CD4-positive, alpha-beta T cell treated with Interleukin-17A for 4 hours (primary cell): Measurements from ENCODE around the gene SIGLEC11.
A peak's percentile ranks its signal among the peaks of the same experiment; 100 is the strongest.
"Not testable (repeated sequence)": the region's sequence is repeated elsewhere in the genome, so short reads cannot be mapped to it uniquely, and the experiment has no call there.

Experiments used
- DNase-seq: peaks from one replicate; pipeline ENCODE4 v3.0.0-alpha.2; 2020; ENCODE audit warnings: mixed read lengths

Gene SIGLEC11

DNA sequence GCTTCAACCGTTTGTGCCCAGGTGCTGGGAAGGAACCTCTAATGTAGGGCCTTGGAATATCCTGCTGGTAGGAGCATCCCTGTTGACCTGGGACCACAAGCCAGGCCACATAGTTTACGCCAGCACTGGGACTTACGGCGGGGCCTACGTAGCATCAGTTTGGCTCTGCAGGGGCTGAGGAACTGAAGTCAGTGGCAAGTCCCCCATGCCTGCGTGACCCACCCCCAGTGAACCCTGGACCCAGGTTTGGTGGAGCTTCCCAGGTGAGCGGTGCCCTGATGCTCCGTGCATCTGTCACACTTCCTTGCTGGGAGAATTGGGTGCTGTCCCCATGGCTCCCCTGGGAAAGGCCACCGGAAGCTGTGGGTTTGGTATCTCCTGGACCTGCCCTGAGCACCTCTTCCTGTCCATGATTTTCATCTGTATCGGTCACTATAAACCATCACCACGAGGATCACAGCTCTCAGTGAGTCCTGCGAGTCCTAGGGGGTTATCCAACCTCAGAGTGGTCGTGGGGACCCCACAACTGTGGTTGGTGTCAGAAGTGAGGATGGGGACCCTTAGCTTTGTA lies 9.9 kb downstream of the SIGLEC11 start:
- DNase-seq = no peak

- DNase-seq = no peak
Observed at GRCh38 chr19:49950590-49950948, 10.4 kb downstream of the SIGLEC11 start.

DNA sequence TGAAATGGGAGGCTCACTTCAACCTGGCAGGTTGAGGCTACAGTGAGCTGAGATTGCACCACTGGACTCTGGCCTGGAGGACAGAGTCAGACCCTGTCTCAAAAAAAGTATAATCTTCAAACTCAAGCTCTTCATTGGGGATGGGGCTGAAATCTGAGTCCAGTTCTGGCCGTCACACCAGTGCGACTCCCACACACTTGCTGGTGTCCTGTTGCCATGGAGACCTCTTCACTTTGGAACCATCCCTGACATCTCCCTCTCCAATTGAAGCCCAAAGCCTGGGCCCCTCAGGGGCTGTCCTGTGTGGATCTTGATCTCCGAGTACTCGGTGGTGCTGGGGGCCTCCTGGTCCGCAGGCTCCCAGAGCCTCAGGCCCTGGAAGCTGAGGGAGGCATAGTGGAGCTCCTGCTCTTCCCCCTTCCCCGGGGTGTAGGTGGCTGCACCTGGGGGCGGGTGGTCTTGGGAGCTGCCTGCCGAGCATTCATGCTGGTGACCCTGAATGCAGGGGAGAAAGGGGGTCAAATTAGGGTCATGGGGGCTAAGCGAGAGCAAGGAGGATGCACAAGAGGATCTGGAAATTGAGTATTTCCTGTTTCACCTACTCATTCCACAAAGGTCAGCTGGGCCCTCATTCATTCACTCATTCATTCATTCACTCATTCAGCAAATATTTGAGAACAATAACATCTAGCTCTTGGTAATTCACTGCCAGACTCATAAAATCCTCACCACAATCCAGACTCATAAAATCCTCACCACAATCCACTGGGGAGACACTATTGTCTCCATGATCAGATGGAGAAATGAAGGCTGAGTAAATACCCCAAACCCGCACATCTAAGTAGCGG lies 11.0 kb downstream of the SIGLEC11 start:
- no peak for DNase-seq

DNA sequence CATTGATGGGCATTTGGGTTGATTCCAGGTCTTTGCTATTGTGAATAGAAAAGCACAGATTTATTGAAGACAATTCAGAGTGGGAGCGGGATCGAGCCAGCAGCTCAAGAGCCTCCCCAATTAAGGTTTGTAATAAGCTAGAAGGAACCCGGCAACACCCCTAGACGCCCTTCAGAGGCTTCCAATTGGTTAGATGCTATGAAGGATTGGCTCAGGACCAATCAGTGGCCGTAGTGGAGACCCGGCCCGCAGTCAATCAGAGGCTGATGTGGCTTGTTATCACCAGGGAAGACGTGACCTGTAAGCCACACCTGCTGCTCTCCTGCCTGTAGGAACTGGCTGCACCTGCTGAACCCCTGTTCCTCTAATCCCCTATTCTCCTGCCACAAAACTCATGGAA lies 14.6 kb downstream of the SIGLEC11 start:
- DNase-seq = no peak

GRCh38 chr19:49944567-49944966 lies 16.4 kb downstream of the SIGLEC11 start:
- DNase-seq = not testable (repeated sequence)

GRCh38 chr19:49940482-49940791 lies 20.5 kb downstream of the SIGLEC11 start:
- DNase-seq = no peak

GRCh38 chr19:49939721-49940481 lies 21.1 kb downstream of the SIGLEC11 start:
- no peak for DNase-seq

DNA sequence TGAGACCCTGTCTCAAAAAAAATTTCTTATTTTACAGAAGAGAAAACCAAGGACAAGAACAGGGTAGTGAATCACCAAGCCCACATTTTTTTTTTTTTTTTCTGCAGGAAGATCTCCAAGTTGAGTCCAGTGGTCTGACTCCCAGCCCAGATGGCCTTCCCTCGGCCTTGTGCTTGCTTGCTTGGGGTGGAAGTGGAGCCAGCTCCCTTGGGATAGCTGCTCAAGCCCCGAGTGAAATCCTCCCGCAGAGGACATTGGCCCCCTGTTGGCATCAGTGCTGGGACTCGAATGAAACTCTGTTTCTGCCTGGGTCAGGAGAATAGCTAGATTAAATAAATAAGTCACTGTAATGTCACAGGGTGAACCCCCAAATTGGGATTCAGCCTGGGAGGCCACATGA lies 22.3 kb downstream of the SIGLEC11 start:
- no peak for DNase-seq

DNA sequence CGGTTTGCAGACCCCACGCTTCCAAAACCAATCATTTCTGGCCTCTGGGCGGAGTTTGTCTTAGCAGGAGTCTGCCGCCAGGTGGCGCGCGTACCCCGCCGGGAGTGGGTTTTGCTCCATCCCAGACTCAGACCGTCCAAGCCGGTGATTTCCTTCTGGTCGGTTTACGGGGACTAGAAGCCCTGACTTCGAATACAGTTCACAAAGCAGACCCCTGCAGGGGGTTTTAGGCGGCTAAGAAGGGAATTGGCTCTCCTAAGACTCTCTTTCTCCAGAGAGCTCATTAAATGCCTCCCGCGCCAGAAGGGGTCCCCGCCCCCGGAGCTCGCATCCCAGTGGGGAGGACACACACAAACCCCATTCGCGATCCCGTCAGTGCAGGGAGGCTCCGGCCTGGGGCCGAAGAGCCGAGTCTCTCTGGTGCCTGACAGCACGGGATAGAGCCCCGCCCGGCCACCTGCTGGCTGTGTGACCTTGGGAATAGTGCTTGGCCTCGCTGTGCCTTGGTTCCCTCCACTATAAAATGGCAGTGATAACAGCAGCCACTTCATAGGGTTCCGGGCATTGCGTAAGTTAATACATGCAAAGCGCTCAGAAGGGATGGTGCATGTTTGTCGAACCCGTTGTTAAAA lies 23.1 kb downstream of the SIGLEC11 start:
- peak; percentile 88 for DNase-seq

GRCh38 chr19:49936549-49936948 lies 24.4 kb downstream of the SIGLEC11 start:
- no peak for DNase-seq

GRCh38 chr19:49933643-49934042 lies 27.3 kb downstream of the SIGLEC11 start:
- no peak for DNase-seq

DNA sequence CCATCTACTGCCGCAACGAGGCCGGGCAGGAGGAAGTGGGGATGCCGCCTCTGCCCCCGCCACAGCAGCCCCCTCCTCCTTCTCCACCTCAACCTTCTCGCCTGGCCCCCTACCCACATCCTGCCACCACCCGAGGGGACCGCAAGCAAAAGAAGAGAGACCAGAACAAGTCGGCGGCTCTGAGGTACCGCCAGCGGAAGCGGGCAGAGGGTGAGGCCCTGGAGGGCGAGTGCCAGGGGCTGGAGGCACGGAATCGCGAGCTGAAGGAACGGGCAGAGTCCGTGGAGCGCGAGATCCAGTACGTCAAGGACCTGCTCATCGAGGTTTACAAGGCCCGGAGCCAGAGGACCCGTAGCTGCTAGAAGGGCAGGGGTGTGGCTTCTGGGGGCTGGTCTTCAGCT lies 28.2 kb downstream of the SIGLEC11 start:
- peak; percentile 60 for DNase-seq

DNA sequence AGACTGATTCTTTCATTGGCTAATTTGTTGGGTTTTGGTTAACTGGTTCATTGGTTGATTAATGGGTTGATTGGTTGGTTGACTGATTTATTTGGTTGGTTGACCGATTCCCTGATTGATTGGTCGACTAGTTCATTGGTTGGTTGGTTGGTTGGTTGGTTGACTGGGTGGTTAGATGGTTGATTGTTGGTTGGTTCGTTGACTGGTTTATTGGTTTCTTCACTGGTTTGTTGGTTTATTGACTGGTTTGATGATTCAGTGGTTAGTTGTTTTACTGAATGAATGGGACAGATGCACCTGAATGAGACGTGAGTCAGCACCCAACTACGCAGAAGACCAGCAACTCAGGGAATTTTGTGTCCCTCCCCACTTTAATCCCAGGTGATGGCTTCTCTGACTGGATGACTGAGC lies 28.9 kb downstream of the SIGLEC11 start:
- no peak for DNase-seq

DNA sequence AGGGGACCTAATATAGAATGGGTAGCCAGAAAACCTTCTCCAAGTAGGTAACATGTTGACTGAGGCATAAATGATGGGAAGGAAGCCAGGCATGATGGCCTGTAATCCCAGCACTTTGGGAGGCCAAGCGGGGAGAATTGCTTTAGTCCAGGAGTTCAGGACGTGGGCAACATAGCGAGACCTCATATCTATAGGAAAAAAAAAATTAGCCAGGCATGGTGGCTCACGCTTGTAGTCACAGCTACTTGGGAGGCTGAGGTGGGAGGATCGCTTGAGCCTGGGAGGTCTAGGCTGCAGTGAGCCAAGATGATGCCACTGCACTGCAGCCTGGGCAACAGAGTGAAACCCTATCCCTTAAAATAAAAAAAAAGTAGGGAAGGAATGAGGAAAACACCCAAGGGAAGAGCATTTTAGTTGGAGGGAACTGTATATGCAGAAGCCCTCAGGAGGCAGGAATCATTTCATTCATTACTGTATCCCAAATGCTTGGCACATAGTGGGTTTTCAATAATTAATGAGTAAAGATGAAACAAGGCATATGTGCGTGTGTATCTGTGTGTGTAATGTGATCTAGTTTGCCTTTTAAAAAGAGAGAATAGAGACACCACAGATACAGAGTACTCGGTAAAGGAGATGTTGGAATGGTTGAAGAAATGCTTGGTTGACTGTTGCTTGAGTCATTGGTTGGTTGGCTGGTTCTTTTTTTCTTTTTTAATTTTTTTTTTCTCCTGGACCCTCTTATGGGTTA lies 29.5 kb downstream of the SIGLEC11 start:
- no peak for DNase-seq

GRCh38 chr19:49930483-49931011 lies 30.4 kb downstream of the SIGLEC11 start:
- DNase-seq = no peak

GRCh38 chr19:49929611-49930482 lies 31.1 kb downstream of the SIGLEC11 start:
- peak; percentile 91 for DNase-seq

GRCh38 chr19:49929121-49929610 lies 31.8 kb downstream of the SIGLEC11 start, which contains the start of the genes ATF5 and NUP62:
ATF5 (plus strand) TSS chr19:49929205; CDS start chr19:49930851, 1,646 bp downstream.
NUP62 (minus strand) TSS chr19:49929504; CDS start chr19:49909807, 19,697 bp downstream.
- DNase-seq = peak; percentile 94

DNA sequence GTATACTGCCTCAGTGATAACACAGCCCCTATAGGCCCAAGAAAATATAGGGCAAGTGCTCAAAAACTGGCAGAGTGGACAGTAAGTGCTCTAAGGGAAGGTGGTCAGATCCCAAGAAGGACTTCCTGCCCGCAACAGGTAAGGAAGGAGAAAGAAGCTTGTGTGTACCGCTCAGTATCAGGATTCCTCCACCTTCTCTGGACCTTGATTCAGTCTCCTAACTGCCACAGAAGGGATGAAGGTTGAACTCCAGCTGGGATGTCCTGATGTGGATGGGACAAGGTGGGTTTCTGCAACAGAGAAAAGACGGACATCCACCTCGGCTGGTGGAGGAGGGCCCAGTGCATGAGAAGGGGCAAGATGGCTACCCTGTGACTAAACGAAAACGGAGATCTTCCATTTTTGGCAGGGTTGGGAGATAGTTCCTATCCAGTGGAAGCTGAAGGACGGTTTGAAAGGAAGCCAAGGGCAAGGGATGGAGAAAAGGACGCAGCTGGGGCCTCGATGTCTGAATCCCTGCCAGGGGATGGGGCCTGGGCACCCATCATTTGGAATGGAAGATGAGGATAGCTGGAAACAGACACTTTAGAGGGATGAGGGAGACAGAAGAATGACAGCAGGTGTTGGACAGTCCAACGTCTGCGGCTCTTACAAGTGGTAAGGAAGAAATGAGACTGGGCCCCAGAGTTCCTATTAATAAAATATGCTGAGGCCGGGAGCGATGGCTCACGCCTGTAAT lies 33.3 kb downstream of the SIGLEC11 start:
- no peak for DNase-seq

DNA sequence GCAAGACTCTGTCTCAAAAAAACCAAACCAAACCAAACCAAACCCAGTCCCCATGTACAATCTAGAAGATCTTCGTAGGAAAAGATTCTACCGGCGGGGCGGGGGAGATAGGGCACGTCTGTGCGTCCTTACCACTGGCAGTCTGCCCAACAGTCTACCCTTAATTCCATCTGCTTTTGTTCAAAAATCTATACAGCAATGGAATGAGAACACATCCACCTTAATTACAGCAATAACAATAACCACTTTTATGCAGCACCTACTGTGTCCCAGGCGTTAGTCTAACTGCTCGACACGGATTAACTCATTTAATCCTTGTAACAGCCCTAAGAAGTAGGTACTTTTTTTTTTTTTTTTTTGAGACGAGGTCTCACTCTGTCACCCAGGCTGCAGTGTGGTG lies 34.5 kb downstream of the SIGLEC11 start:
- no peak for DNase-seq

- DNase-seq = no peak
Observed at GRCh38 chr19:49925486-49925885, 35.5 kb downstream of the SIGLEC11 start.
